ENCODE results near the gene LPIN1. TPM values are rescaled to one million over a fixed set of nuclear protein-coding genes. Genes with fewer than 3 reads are reported as not detected.
A peak's percentile ranks its signal among the peaks of the same experiment; 100 is the strongest.

LPIN1 gene
- total and polyA plus RNA-seq, 2 of the 13 experiments (the other 11 are each of a cell fraction or from before 2014, with no cell fraction given) = 9.7 to 19.4 TPM

- no peak for TF ChIP-seq ATF7 (IDR thresholded peaks at IDR 0.05)
- TF ChIP-seq ATF7 (CRISPR knock-in tag; IDR thresholded peaks at IDR 0.05) = no peak
- TF ChIP-seq MAX (IDR thresholded peaks at IDR 0.05) = peak; percentile 90
- TF ChIP-seq MXI1 (IDR thresholded peaks at IDR 0.05; ENCODE audit: borderline replicate concordance, low read depth, low read length) = no peak
- no peak for TF ChIP-seq THAP11 (CRISPR knock-in tag; IDR thresholded peaks at IDR 0.05)
- no peak for TF ChIP-seq ZNF83 (CRISPR knock-in tag; IDR thresholded peaks at IDR 0.05; ENCODE audit: borderline replicate concordance)
- TF ChIP-seq TSC22D2 (CRISPR knock-in tag; IDR thresholded peaks at IDR 0.05; ENCODE audit: borderline replicate concordance) = peak; percentile 58; the same call in 1 of the 2 replicates
- no peak for TF ChIP-seq ZNF562 (CRISPR knock-in tag; IDR thresholded peaks at IDR 0.05; ENCODE audit: borderline replicate concordance)
- no peak for TF ChIP-seq ZNF652 (CRISPR knock-in tag; IDR thresholded peaks at IDR 0.05; ENCODE audit: borderline replicate concordance, low read depth)
- no peak for TF ChIP-seq KLF13 (CRISPR knock-in tag; IDR thresholded peaks at IDR 0.05)
- no peak for TF ChIP-seq HNF4G (IDR thresholded peaks at IDR 0.05; ENCODE audit: borderline replicate concordance, low read depth, low read length)
- no peak for TF ChIP-seq HNF4G (CRISPR knock-in tag; IDR thresholded peaks at IDR 0.05; ENCODE audit: borderline replicate concordance, low read depth)
- no peak for TF ChIP-seq ZNF33A (CRISPR knock-in tag; IDR thresholded peaks at IDR 0.05; ENCODE audit: borderline replicate concordance)
- TF ChIP-seq ISL2 (CRISPR knock-in tag; IDR thresholded peaks at IDR 0.05) = no peak
- TF ChIP-seq RELA (CRISPR knock-in tag; IDR thresholded peaks at IDR 0.05) = no peak
- no peak for TF ChIP-seq ARID5B (CRISPR knock-in tag; IDR thresholded peaks at IDR 0.05)
- TF ChIP-seq ZNF740 (CRISPR knock-in tag; IDR thresholded peaks at IDR 0.05) = no peak
- no peak for TF ChIP-seq NR2C2 (CRISPR knock-in tag; IDR thresholded peaks at IDR 0.05; ENCODE audit: borderline replicate concordance)
- no peak for TF ChIP-seq HIC2 (CRISPR knock-in tag; IDR thresholded peaks at IDR 0.05; ENCODE audit: low read depth)
- TF ChIP-seq ZNF510 (CRISPR knock-in tag; IDR thresholded peaks at IDR 0.05; ENCODE audit: low read depth) = no peak
- no peak; the same call in 1 of the 2 replicates for TF ChIP-seq ZBTB26 (CRISPR knock-in tag; IDR thresholded peaks at IDR 0.05; ENCODE audit: borderline replicate concordance)
Observed at GRCh38 chr2:11742702-11743357, 3.6 kb upstream of the LPIN1 start (continued).
